Lower leg skin (tissue), 4 donors: ENCODE results near the gene MBNL2. TPM values are rescaled to one million over a fixed set of nuclear protein-coding genes. Genes with fewer than 3 reads are reported as not detected.
A peak's percentile ranks its signal among the peaks of the same experiment; 100 is the strongest.

Experiments
- DNase-seq, 2 donors: peaks; one replicate each; pipeline ENCODE4 v3.0.0-alpha.2; 2019; ENCODE audit warnings: low spot score in 2 of 2
- H3K4me3 ChIP-seq: fragments of 200-600 bp; sonication (generic); 2 replicates; pipeline ENCODE4 v1.5.1; 2017; ENCODE audit warnings: mild to moderate bottlenecking, low read depth; ENCODE audit not compliant: poor library complexity, severe bottlenecking
- POLR2A ChIP-seq, 2 donors: fragments of 450-650 bp; IDR thresholded peaks; one replicate each; pipeline ENCODE4 v1.6.1; 2016 to 2017; ENCODE audit warnings: antibody characterized with exemption in 2 of 2, mild to moderate bottlenecking in 1 of 2, moderate library complexity in 1 of 2
- WGBS, 2 donors: methylation state at CpG; one replicate each; pipeline ENCODE4 v1.1.5; 2018; 5-methylcytosine and 5-hydroxymethylcytosine counted together
- intact Hi-C: fragments of 100-400 bp; cut with DNase I; formaldehyde crosslinking; loops from one replicate; pipeline ENCODE4 v1.15.0; 2023; ENCODE audit warnings: low total_unique reads
- total RNA-seq, 4 donors: library from RNA; depleted of rRNA; stranded (reverse); fragments of >200 nt; gene quantifications; one replicate each; pipeline ENCODE4 v1.1.0, GENCODE V29; 2016
- TF ChIP-seq, protein P1 (sequence below), 3 donors: fragments of 450-650 bp; IDR thresholded peaks; one replicate each; pipeline ENCODE4 v1.5.1; 2016; ENCODE audit warnings: antibody characterized with exemption in 3 of 3, mild to moderate bottlenecking in 3 of 3, moderate library complexity in 2 of 3

Gene MBNL2
- total RNA-seq, 4 donors from 2014 or later: 37.6 to 59.5 (median 45.4) TPM

DNA sequence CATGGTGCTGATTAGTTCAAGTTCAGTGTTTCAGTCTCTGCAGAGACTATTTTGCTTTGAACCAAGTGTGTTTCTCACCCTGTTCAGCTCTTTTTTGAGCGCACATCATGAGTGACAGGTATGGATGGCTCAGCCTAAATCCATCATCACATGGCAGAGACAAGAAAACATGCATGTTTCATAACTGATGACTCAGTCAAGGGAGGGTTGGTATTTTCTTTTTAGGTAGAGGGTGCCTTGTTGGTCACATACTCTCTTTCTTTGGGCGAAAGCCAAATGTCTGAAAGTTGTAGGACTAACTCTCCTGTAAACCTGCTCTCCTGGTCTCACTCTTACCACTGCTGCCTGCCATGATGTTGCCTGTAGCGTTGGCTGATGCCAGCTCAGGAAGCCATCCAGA lies 163.7 kb downstream of the MBNL2 start:
- intact Hi-C loops: no loop called here
- DNase-seq: no peak
- WGBS, 2 donors: 73 to 78% methylated on average over 3 of the region's 3 CpGs
- TF ChIP-seq, protein P1, sequence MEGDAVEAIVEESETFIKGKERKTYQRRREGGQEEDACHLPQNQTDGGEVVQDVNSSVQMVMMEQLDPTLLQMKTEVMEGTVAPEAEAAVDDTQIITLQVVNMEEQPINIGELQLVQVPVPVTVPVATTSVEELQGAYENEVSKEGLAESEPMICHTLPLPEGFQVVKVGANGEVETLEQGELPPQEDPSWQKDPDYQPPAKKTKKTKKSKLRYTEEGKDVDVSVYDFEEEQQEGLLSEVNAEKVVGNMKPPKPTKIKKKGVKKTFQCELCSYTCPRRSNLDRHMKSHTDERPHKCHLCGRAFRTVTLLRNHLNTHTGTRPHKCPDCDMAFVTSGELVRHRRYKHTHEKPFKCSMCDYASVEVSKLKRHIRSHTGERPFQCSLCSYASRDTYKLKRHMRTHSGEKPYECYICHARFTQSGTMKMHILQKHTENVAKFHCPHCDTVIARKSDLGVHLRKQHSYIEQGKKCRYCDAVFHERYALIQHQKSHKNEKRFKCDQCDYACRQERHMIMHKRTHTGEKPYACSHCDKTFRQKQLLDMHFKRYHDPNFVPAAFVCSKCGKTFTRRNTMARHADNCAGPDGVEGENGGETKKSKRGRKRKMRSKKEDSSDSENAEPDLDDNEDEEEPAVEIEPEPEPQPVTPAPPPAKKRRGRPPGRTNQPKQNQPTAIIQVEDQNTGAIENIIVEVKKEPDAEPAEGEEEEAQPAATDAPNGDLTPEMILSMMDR (IDR thresholded peaks at IDR 0.05): no peak
- no peak for TF ChIP-seq POLR2A (IDR thresholded peaks at IDR 0.05)
- H3K4me3 ChIP-seq: no peak overlapping the region

GRCh38 chr13:97386801-97387484 lies 164.8 kb downstream of the MBNL2 start:
- 72 to 80% methylated on average over 4 of the region's 4 CpGs for WGBS, 2 donors
- no peak overlapping the region for H3K4me3 ChIP-seq
- peak in 1 of 2 donors; percentile 80 for DNase-seq
- TF ChIP-seq POLR2A (IDR thresholded peaks at IDR 0.05): no peak
- TF ChIP-seq, protein P1 (IDR thresholded peaks at IDR 0.05): no peak
- intact Hi-C loops: no loop called here

DNA sequence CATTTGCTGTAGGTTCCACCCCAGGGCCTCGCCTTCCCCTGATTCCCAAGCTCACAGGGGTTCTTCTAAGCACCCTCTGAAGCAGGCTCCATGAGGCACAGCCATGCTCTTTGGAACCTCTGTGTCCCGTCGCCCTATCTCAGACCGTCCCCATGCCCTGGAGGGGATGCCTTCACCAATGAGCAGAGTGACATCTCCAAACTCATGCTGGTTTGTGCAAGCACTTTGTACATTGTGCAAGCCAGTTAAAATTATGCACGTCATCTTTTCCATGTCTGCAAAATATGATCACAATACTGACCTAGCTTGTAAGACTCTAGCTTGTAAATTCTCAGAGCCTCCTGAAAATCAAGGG lies 165.3 kb downstream of the MBNL2 start:
- no peak overlapping the region for H3K4me3 ChIP-seq
- 92 to 93% methylated on average over 5 of the region's 5 CpGs for WGBS, 2 donors
- DNase-seq: peak in 1 of 2 donors; percentile 84
- TF ChIP-seq, protein P1 (IDR thresholded peaks at IDR 0.05): no peak
- no peak for TF ChIP-seq POLR2A (IDR thresholded peaks at IDR 0.05)
- intact Hi-C loops: no loop called here

GRCh38 chr13:97387890-97388289 lies 165.8 kb downstream of the MBNL2 start:
- no peak for DNase-seq
- H3K4me3 ChIP-seq: no peak overlapping the region
- 82 to 88% methylated on average over 1 of the region's 1 CpG for WGBS, 2 donors
- TF ChIP-seq, protein P1 (IDR thresholded peaks at IDR 0.05): no peak
- no peak for TF ChIP-seq POLR2A (IDR thresholded peaks at IDR 0.05)
- intact Hi-C loops: no loop called here

- no peak for DNase-seq
- 64 to 70% methylated on average over 3 of the region's 3 CpGs for WGBS, 2 donors
- no peak for TF ChIP-seq POLR2A (IDR thresholded peaks at IDR 0.05)
- TF ChIP-seq, protein P1 (IDR thresholded peaks at IDR 0.05): no peak
- intact Hi-C loops: no loop called here
- H3K4me3 ChIP-seq: no peak overlapping the region
These were observed 166.2 kb downstream of the MBNL2 start for GRCh38 chr13:97388373-97388772.
